ENCODE results near the gene SLC36A2. TPM values are rescaled to one million over a fixed set of nuclear protein-coding genes. Genes with fewer than 3 reads are reported as not detected.

SLC36A2 gene
- total and polyA plus RNA-seq, 2 donors (not counting 1 experiment from before 2014, with no cell fraction given) = not detected

DNA sequence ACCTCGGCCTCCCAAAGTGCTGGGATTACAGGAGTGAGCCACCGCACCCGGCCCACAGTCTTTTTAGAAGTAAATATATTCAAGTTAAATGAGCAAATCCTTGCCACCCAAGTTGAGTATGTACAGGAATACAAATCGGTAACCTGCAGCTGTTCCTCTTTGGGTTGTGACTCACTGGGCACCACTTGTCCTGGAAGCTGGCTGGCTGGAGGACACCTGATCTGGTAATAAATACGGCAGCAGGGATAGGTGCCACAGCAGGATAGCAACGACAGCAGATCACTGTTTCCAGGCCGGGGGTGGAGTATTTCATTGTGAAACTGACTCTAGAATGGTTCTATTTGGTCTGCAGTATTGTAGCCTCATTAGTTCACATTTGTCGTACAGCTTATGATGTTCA, 35.7 kb upstream of the SLC36A2 start:
- DNase-seq (ENCODE audit: low read depth in 2 of 2) = no peak
- H3K9ac ChIP-seq (ENCODE audit: insufficient read depth, low read length) = no peak overlapping the region

DNA sequence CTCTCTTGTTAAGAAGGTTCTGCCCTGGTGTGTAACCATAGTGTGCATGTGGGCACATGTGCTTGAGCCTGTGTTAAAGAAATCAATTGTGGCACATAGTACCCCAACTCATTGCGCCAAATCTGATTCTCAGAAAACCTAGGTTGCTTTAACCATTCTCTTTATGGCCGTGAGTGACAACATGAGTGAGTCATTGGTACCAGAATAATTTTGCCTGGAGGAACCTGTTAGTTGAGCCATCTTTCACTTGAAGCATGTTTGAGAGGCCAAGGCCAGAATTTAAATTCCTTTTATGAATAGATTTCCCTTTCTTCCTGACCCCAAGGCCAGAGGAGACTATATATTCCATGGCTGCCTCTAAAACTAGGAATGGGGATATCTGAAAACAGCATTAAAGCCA, 35.2 kb upstream of the SLC36A2 start:
- H4K20me1 ChIP-seq (ENCODE audit: control insufficient read depth, extremely low read depth, insufficient read depth, low read length) = no peaks in the 10 kb centered on the region
- H3K9ac ChIP-seq (ENCODE audit: insufficient read depth, low read length) = no peak overlapping the region
- H3K27me3 ChIP-seq (ENCODE audit: control insufficient read depth, insufficient read depth, low read length) = no peaks in the 10 kb centered on the region
- H3K79me2 ChIP-seq (ENCODE audit: control insufficient read depth, insufficient read depth, low read length) = no peaks in the 10 kb centered on the region
- no peak for DNase-seq (ENCODE audit: low read depth in 2 of 2)
- no peak overlapping the region for H3K4me3 ChIP-seq (replicated peaks in 1 of 4; ENCODE audit: control extremely low read depth in 1 of 4, insufficient read depth in 1 of 4, low read depth in 3 of 4, low read length in 4 of 4)
- TF ChIP-seq CTCF (conservative IDR thresholded peaks at IDR 0.05 in 1 of 2, IDR thresholded peaks at IDR 0.05 in 1 of 2; ENCODE audit: low read depth in 1 of 2, low read length in 2 of 2) (no peak), EZH2 (IDR thresholded peaks at IDR 0.05; ENCODE audit: low read length, missing control alignments) (no peak)
- no peaks in the 10 kb centered on the region for H3K4me1 ChIP-seq (ENCODE audit: control insufficient read depth, extremely low read depth, insufficient read depth, low read length)
- no peaks in the 10 kb centered on the region for H3K9me3 ChIP-seq (ENCODE audit: control insufficient read depth, insufficient read depth, low read depth, low read length)
- no peak overlapping the region for H3K27ac ChIP-seq (ENCODE audit: insufficient read depth, low read length)
- H2AFZ ChIP-seq (ENCODE audit: low read length) = no peak overlapping the region
- H3K4me2 ChIP-seq (ENCODE audit: extremely low read depth, insufficient read depth, low read length) = no peak overlapping the region
- no peaks in the 10 kb centered on the region for H3K36me3 ChIP-seq (ENCODE audit: control insufficient read depth, insufficient read depth, low read length)

More for the DNA sequence above, 35.7 kb upstream of the SLC36A2 start:
- Histone ChIP-seq H2AFZ (ENCODE audit: low read length) (no peak overlapping the region), H3K4me1 (ENCODE audit: control insufficient read depth, extremely low read depth, insufficient read depth, low read length) (no peaks in the 10 kb centered on the region), H3K4me3 (replicated peaks in 1 of 4; ENCODE audit: control extremely low read depth in 1 of 4, insufficient read depth in 1 of 4, low read depth in 3 of 4, low read length in 4 of 4) (no peak overlapping the region), H3K79me2 (ENCODE audit: control insufficient read depth, insufficient read depth, low read length) (no peaks in the 10 kb centered on the region), H3K36me3 (ENCODE audit: control insufficient read depth, insufficient read depth, low read length) (no peaks in the 10 kb centered on the region), H3K9me3 (ENCODE audit: control insufficient read depth, insufficient read depth, low read depth, low read length) (no peaks in the 10 kb centered on the region), H4K20me1 (ENCODE audit: control insufficient read depth, extremely low read depth, insufficient read depth, low read length) (no peaks in the 10 kb centered on the region), H3K4me2 (ENCODE audit: extremely low read depth, insufficient read depth, low read length) (no peak overlapping the region), H3K27me3 (ENCODE audit: control insufficient read depth, insufficient read depth, low read length) (no peaks in the 10 kb centered on the region), H3K27ac (ENCODE audit: insufficient read depth, low read length) (no peak overlapping the region)
- TF ChIP-seq EZH2 (IDR thresholded peaks at IDR 0.05; ENCODE audit: low read length, missing control alignments) = no peak
- TF ChIP-seq CTCF (conservative IDR thresholded peaks at IDR 0.05 in 1 of 2, IDR thresholded peaks at IDR 0.05 in 1 of 2; ENCODE audit: low read depth in 1 of 2, low read length in 2 of 2) = no peak

GRCh38 chr5:151381899-151382298, 34.5 kb upstream of the SLC36A2 start:
- H3K36me3 ChIP-seq (ENCODE audit: control insufficient read depth, insufficient read depth, low read length) = no peaks in the 10 kb centered on the region
- no peak for DNase-seq (ENCODE audit: low read depth in 2 of 2)
- no peaks in the 10 kb centered on the region for H3K9me3 ChIP-seq (ENCODE audit: control insufficient read depth, insufficient read depth, low read depth, low read length)
- H3K79me2 ChIP-seq (ENCODE audit: control insufficient read depth, insufficient read depth, low read length) = no peaks in the 10 kb centered on the region
- H3K9ac ChIP-seq (ENCODE audit: insufficient read depth, low read length) = no peak overlapping the region
- no peaks in the 10 kb centered on the region for H4K20me1 ChIP-seq (ENCODE audit: control insufficient read depth, extremely low read depth, insufficient read depth, low read length)
- H2AFZ ChIP-seq (ENCODE audit: low read length) = no peak overlapping the region
- H3K4me3 ChIP-seq (replicated peaks in 1 of 4; ENCODE audit: control extremely low read depth in 1 of 4, insufficient read depth in 1 of 4, low read depth in 3 of 4, low read length in 4 of 4) = no peak overlapping the region
- H3K27ac ChIP-seq (ENCODE audit: insufficient read depth, low read length) = no peak overlapping the region
- H3K4me2 ChIP-seq (ENCODE audit: extremely low read depth, insufficient read depth, low read length) = no peak overlapping the region
- no peaks in the 10 kb centered on the region for H3K27me3 ChIP-seq (ENCODE audit: control insufficient read depth, insufficient read depth, low read length)
- H3K4me1 ChIP-seq (ENCODE audit: control insufficient read depth, extremely low read depth, insufficient read depth, low read length) = no peaks in the 10 kb centered on the region
- no peak for TF ChIP-seq EZH2 (IDR thresholded peaks at IDR 0.05; ENCODE audit: low read length, missing control alignments)
